Smooth muscle cell (in vitro differentiated cells): Measurements from ENCODE around the gene PLSCR1. TPM values are rescaled to one million over a fixed set of nuclear protein-coding genes. Genes with fewer than 3 reads are reported as not detected.

Source experiments
- DNase-seq: peaks from one replicate; lab custom pipeline; 2025; ENCODE audit not compliant: unreplicated experiment; lab: John Stamatoyannopoulos, UW
- H2AFZ ChIP-seq: fragments of 200-600 bp; sonication (generic); 2 replicates; pipeline ENCODE4 v1.6.0; 2016; ENCODE audit warnings: antibody characterized with exemption, low read depth, mild to moderate bottlenecking
- H3F3A ChIP-seq: fragments of 200-600 bp; sonication (generic); 2 replicates; pipeline ENCODE4 v1.6.0; 2017; ENCODE audit warnings: antibody characterized with exemption, low read depth
- H3K27ac ChIP-seq: fragments of 200-600 bp; sonication (generic); 2 replicates; pipeline ENCODE4 v1.5.1; 2016; ENCODE audit warnings: low read depth, mild to moderate bottlenecking
- H3K27me3 ChIP-seq: fragments of 200-600 bp; sonication (generic); 2 replicates; pipeline ENCODE4 v1.6.1; 2016; ENCODE audit warnings: low read depth, mild to moderate bottlenecking
- H3K36me3 ChIP-seq: fragments of 200-600 bp; sonication (generic); 2 replicates; pipeline ENCODE4 v1.5.1; 2016; ENCODE audit warnings: low read depth
- H3K4me1 ChIP-seq: fragments of 200-600 bp; sonication (generic); 2 replicates; pipeline ENCODE4 v1.5.1; 2016; ENCODE audit warnings: low read depth
- H3K4me2 ChIP-seq: fragments of 200-600 bp; sonication (generic); 2 replicates; pipeline ENCODE4 v1.6.0; 2016; ENCODE audit warnings: mild to moderate bottlenecking
- H3K4me3 ChIP-seq: fragments of 200-600 bp; sonication (generic); 2 replicates; pipeline ENCODE4 v1.5.1; 2016; ENCODE audit warnings: mild to moderate bottlenecking
- H3K79me2 ChIP-seq: fragments of 200-600 bp; sonication (generic); 2 replicates; pipeline ENCODE4 v1.6.0; 2016; ENCODE audit warnings: low read depth, mild to moderate bottlenecking
- H3K9ac ChIP-seq: fragments of 200-600 bp; sonication (generic); 2 replicates; pipeline ENCODE4 v1.6.0; 2016; ENCODE audit warnings: low read depth
- H3K9me3 ChIP-seq: fragments of 200-600 bp; sonication (generic); replicated peaks from 2 replicates; pipeline ENCODE4 v1.5.1; 2016; ENCODE audit warnings: low read depth
- H4K20me1 ChIP-seq: fragments of 200-600 bp; sonication (generic); 2 replicates; pipeline ENCODE4 v1.6.0; 2016; ENCODE audit warnings: low read depth
- CTCF ChIP-seq: fragments of 200-600 bp; sonication (generic); IDR thresholded peaks from 2 replicates; pipeline ENCODE4 v1.5.1; 2017; ENCODE audit warnings: borderline replicate concordance, mild to moderate bottlenecking, antibody characterized with exemption; ENCODE audit not compliant: insufficient read depth, poor library complexity, severe bottlenecking
- WGBS: methylation state at CpG from one replicate; pipeline ENCODE4 v1.1.7; 2016; ENCODE audit warnings: low lambda C conversion rate; 5-methylcytosine and 5-hydroxymethylcytosine counted together
- polyA plus RNA-seq: library from polyadenylated mRNA; unstranded; fragments of >200 nt; fragmentation: Nextera tagmentation; extraction: Ambion mirVana; gene quantifications from 2 replicates; pipeline ENCODE4 v1.2.1, GENCODE V29; 2016
- total RNA-seq: library from RNA; depleted of rRNA; stranded (reverse); fragments of >200 nt; gene quantifications from 2 replicates; pipeline ENCODE4 v1.2.3, GENCODE V29; 2014

PLSCR1 gene
- total and polyA plus RNA-seq, 2 experiments from 2014 or later: 21.6 to 36.7 TPM

- WGBS: 37% methylated on average over 1 of the region's 1 CpG
- peak overlapping the region; percentile 22 for H2AFZ ChIP-seq
- H3K27ac ChIP-seq: no peak overlapping the region
- no peak overlapping the region for H3K4me2 ChIP-seq
- TF ChIP-seq CTCF: peak; percentile 65
- H3K9me3 ChIP-seq: no peaks in the 10 kb centered on the region
- no peaks in the 10 kb centered on the region for H3F3A ChIP-seq
- no peak for DNase-seq
- no peak overlapping the region for H3K9ac ChIP-seq
- no peak overlapping the region for H3K4me3 ChIP-seq
- H3K36me3 ChIP-seq: no peaks in the 10 kb centered on the region
- no peaks in the 10 kb centered on the region for H4K20me1 ChIP-seq
- H3K79me2 ChIP-seq: no peaks in the 10 kb centered on the region
- no peaks in the 10 kb centered on the region for H3K27me3 ChIP-seq
- H3K4me1 ChIP-seq: no peaks in the 10 kb centered on the region
Measured at GRCh38 chr3:146589899-146590508, 45.6 kb upstream of the PLSCR1 start.

- Histone ChIP-seq H3K4me3 (no peak overlapping the region), H3K27me3 (no peaks in the 10 kb centered on the region), H3K4me2 (peak overlapping the region; percentile 43), H3K27ac (peak overlapping the region; percentile 13), H3F3A (no peaks in the 10 kb centered on the region), H2AFZ (no peak overlapping the region), H4K20me1 (no peaks in the 10 kb centered on the region), H3K79me2 (no peaks in the 10 kb centered on the region), H3K4me1 (peaks cover 7% of the 10 kb centered on the region), H3K9ac (no peak overlapping the region), H3K36me3 (no peaks in the 10 kb centered on the region), H3K9me3 (no peaks in the 10 kb centered on the region)
- no peak for TF ChIP-seq CTCF
- DNase-seq: no peak
Measured at GRCh38 chr3:146585156-146585555, 40.7 kb upstream of the PLSCR1 start.

GRCh38 chr3:146581951-146582467, 37.6 kb upstream of the PLSCR1 start:
- Histone ChIP-seq H3K4me2 (peak overlapping the region; percentile 41), H3K4me1 (peaks cover 7% of the 10 kb centered on the region), H4K20me1 (no peaks in the 10 kb centered on the region), H3K9ac (peak overlapping the region; percentile 52), H3K4me3 (no peak overlapping the region), H3F3A (no peaks in the 10 kb centered on the region), H3K27ac (peak overlapping the region; percentile 88), H2AFZ (peak overlapping the region; percentile 85), H3K36me3 (no peaks in the 10 kb centered on the region), H3K9me3 (no peaks in the 10 kb centered on the region), H3K27me3 (no peaks in the 10 kb centered on the region), H3K79me2 (no peaks in the 10 kb centered on the region)
- no peak for TF ChIP-seq CTCF
- no peak for DNase-seq

GRCh38 chr3:146581080-146581601, 36.7 kb upstream of the PLSCR1 start:
- TF ChIP-seq CTCF: no peak
- H2AFZ ChIP-seq: peak overlapping the region; percentile 85
- no peaks in the 10 kb centered on the region for H3K36me3 ChIP-seq
- H3K4me3 ChIP-seq: no peak overlapping the region
- no peaks in the 10 kb centered on the region for H3K9me3 ChIP-seq
- no peaks in the 10 kb centered on the region for H3K79me2 ChIP-seq
- peak overlapping the region; percentile 88 for H3K27ac ChIP-seq
- H3K4me1 ChIP-seq: peaks cover 7% of the 10 kb centered on the region
- H3F3A ChIP-seq: no peaks in the 10 kb centered on the region
- H3K9ac ChIP-seq: peak overlapping the region; percentile 52
- no peaks in the 10 kb centered on the region for H3K27me3 ChIP-seq
- no peak for DNase-seq
- no peaks in the 10 kb centered on the region for H4K20me1 ChIP-seq
- WGBS: 43% methylated on average over 1 of the region's 1 CpG
- peak overlapping the region; percentile 41 for H3K4me2 ChIP-seq
